Measurements from ENCODE around the gene PDE4B.

Gene PDE4B

DNA sequence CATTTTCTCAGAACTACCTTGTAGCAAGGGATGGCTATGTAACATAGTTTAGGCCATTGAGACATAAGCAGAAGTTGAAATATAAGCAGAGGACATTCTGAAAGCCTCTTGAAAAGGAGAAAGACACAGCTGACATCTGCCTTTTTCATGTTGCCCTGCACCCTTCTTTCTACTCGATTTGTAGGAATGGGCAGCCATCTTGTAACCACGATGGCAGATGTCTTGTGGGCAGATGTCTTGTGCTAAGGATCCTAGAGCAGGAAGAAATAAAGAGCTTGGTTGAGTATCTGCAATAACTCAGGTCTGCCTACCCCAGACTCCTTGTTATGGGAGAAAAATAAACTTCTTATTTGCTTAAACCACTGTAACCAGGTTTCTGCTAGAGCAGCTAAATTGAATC, 351.0 kb downstream of the PDE4B start:
- DNase-seq = no peak

DNA sequence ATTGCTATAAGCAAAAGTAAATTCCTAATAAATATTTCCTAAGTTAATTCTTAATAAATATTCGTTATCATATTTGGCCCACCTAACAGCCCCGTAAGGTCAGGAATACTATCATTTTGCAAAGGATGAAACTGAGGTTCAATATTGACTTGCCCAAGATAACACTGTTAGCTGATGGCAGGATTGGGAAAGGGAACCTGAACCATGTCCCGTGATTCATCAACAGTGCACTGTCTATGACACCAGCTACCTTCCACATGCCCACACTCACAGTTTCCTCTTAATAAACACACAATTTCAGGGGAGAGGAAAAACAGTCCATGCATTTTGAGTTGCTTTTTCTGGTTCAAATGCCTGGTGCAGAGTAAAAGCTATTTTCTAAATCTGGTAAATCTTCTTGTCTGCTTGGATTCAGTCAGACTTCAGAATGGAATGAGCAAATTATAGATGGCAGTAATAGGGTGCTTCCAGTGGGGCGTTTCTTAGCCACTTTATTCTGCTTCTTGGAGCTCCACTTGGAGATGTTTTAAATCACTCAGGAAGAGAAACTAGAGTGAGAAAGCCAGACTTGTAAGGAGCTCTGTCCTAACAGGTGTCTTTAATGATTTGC, 354.6 kb downstream of the PDE4B start:
- no peak for DNase-seq

DNA sequence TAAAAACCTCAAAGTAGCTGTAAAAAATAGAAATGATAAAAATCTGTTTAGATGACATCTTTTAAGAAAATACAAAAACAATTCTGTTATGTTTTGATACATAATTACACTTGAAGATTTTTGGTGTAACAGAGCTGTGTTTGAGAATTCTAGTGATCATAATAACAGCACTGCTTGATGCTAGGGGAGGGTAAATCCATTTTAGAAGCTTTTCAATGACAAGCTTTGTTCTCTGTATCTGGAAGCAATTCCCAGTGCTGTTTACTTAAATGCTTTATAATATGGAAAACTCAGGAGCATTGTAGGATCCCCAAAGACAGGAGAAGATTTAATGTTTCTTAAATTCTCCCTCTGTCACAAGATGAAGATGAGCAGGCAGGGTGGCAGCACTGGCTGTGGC, 359.3 kb downstream of the PDE4B start:
- no peak for DNase-seq

DNA sequence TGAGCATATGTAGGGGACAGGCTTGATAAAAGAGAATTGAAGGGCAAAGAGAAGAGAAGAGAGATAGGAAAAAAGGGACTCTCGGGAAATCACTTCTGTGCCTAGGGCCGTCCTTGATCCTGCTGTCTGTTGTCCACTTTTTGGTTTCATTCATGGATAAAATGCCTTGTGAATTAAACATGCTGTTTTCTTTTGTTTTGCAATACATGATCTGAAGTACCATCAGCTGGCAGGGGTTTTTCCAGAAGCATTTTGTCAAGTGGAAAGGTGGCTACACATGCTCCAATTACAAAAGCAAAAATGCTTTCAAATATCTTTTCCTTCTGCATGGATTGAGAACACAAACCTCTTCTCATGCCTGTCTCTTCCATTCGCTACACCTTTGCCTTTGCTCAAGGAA, 361.7 kb downstream of the PDE4B start:
- DNase-seq = no peak

DNA sequence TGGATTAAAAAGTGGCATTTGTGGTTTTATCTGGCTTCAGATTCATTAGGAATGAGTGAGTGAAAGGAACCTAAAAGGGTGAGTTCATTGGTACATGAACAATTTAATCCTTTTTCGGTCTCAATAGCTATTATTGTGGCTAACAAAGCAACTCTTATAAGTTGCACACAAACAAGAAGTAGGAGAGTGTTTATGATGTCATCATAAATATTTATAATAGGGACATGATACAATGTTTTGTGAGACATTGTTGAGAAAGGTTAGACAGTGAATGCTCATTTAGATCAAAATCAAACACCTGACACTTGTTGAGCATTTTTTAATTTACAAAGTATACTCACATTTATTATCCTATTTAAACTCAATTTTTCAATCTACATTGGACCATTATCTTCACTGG, 363.4 kb downstream of the PDE4B start:
- no peak for DNase-seq

DNA sequence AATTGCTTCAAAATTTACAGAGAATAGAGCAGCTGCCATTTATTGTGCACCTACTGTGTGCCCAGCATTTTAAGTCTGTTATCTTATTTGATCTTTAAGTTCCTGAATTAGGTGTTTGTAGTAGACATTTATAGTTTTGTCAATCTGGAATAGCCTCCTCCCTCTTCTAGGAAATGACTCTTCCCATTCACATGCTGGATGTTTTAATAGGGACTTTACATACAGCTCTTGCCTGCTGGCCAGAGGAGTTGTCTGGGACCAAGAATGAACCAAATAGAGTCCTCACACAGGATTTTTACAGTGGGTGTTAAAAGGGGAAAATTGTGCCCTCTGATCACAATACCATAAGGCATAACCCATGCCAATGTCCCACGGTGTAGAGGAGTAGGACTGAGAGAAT, 367.1 kb downstream of the PDE4B start:
- no peak for DNase-seq

DNA sequence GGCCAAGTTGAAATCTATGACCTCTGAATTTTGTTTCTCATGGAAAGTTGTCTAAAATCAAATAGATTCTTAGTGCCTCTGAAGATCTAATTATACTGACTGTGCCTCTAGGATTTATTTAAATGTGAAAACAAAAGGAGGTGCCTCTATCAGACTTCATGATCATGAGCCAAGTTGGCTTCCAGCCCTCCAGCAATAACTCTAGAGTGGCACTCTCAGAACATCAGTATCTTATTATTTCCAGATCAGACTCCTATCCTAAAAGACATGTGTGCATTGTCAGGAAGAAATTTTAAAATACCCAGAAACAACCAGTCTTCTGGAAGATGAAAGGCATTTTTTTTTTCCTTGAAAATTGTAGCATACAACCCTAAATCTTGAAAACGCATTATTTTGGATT, 368.0 kb downstream of the PDE4B start:
- no peak for DNase-seq

DNA sequence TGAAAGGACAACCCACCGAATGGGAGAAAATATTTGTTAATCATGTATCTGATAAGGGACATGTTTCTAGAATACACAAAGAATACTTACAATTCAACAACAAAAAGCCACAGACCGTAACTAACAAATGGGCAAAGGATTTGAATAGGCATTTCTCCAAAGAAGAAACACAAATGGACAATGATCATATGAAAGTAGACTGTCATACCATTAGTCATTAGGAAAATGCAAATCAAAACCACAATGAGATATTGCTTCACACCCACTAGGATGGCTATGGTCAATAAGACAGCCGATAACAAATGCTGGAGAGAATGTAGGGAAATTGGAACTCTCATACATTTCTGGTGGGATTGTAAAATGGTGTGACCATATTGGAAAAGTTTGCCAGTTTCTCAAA, 374.1 kb downstream of the PDE4B start:
- no peak for DNase-seq

DNA sequence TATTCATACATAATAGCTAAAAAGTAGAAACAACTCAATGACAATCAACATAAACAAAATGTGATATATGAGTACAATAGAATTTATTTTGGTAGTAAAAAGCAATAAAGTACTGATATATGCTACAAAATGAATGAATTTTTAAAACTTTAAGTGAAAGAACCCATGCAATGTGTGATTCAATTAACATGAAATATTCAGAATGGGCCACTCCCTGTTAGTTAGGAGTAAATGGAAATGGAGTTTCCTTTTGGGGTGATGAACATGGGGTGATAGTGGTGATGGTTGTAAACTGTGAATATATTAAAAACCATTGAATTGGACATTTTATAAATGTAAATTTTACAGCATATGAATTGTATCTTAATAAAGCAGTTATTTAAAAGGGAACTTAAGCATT, 374.6 kb downstream of the PDE4B start:
- DNase-seq = no peak

DNA sequence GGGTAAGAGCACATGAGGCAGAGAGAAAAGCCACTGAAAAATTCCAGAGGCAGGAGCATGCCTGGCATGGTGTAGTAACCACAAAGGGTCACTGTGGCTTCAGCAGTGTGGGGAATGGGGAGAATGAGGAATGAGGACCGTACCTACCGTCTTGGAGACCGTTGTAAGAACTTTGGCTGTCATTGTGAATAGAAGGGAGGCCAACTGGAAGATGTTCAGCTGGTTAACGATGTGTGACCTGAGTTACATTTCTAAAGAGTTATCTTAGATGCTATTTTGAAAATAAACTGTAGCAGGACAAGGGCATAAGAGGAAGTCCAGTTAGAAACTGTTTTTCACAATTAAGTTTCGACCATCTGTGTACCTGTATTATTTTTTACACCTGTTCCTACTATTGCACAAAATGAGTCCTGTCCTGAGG, 375.8 kb downstream of the PDE4B start:
- DNase-seq = no peak

DNA sequence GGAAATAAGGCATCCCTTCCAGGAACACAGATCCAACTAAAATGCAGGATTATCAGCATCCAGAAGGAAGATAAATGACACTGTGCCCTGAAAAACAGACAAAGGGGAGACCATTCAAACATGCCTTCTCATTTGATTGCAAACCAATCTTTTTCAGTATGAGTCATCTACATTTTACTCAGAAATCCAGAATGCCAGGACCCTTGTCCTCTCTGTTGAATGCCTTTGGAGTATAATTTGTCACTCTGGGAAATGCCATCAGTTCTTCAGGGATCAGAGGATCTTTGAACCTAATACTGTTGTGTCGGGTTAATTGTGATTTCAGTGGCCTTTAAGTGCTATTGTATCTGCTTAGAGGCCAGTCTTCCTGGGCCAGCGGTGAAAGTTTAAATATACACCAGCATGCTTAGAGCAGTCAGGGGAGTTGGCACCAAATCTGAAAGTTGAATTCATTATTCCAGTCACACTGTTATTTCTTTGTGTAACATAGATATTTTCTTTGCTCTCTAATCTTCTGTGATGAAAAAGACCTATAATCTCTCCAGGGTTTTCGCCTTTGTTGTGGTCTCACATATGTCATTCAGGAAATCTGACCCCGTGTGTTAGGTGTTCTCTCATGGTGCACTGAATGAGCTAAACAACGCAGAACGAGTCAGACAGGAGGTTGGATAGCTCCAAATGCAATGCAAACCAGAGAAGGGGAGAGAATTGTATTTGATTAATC, 376.4 kb downstream of the PDE4B start:
- DNase-seq = no peak

DNA sequence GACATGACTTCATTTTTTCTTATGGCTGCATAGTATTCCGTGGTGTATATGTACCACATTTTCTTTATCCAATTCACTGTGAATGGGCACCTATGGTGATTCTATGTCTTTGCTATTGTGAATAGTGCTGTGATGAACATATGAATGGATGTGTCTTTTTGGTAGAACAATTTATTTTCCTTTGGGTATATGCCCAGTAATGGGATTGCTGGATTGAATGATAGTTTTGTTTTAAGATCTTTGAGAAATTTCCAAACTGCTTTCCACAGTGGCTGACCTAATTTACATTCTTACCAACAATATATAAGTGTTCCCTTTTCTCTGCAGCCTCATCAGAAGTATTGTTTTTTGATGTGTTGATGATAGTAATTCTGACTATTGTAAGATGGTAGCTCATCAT, 379.6 kb downstream of the PDE4B start:
- DNase-seq = no peak

DNA sequence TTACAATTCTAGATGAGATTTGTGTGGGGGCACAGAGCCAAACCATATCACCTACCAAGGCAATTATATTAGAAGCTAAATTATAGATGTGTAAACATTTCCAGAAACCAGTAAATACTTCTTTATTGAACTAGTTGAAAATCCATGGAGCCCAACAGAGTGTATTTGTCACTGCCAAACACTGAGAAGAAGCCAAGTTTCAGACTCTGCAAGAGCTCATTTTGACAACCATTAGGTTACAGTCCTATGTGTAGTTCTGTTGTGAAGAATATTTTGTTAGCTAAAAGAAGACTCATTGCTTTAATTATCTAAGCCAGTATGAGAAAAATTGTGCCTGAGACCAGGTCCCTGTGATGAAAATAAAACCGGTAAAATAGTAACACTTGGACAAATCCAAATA, 382.4 kb downstream of the PDE4B start:
- no peak for DNase-seq

DNA sequence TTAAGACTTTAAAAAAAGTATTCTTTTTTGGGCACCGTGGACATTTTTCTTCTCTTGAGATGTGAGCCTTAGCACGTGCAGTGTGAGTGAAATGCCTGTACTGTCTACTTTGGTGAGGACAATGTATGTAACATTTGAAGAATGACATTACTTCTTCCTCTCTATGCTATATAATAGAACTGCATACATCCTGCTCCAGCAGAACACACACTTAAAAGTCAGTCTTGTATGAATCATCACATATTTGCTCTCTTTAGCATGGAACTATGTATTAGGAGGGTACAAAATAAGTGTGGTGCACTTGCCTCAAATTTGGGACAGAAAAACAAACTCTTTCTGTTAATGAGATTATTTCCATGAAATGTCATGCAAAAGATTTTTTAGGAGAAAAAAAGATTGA, 382.9 kb downstream of the PDE4B start:
- DNase-seq = no peak

DNA sequence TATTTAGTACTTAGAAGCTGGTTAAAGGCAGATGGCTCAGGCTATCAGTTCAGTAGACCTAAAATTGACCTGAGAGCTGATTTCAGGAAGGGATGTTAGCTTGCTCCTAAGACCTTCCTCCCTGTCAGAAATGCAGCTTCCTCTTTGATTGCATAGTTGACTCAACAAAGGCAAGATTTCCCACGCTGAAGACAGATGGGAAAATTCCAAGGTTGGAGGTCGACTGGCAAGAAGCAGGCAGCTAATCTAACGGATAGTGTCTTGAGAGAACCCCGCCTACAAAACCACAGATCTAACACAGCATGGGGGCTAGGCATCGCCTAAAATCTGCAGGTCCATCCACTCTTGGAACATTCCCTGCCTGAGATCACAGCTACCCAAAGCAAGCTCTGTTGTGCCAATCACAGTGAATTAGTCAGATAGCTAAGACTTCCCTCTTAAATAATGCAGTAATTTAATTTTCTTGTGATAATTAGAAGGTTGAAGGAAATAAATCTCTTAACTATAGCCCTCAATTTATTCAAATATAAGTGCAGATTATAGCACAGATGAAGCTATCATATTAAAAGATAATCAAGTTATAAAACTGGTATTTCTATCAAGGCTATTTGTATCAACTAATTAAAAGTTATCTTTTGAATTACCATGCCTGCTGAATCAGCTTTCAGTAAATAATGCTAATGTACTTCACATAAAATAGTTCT, 383.5 kb downstream of the PDE4B start:
- DNase-seq = no peak

DNA sequence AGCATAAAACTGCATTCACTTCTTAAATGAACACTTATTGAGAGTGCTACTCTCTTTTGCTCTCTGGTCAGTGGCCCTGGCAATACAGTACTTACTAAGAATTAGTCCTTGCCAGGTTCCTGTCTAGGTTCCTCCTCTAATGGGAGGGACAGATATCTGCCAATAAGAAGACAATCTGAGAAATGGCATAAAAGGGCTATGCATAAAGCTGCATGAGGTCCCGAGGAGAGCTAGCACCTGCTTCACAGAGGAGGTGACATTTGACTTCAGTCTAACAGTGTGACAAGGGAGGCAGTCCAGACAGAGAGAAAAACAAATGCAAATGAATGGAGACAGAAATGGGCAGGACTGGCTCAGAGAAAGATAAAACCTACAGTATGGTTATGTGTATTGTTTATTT, 384.1 kb downstream of the PDE4B start:
- DNase-seq = no peak

DNA sequence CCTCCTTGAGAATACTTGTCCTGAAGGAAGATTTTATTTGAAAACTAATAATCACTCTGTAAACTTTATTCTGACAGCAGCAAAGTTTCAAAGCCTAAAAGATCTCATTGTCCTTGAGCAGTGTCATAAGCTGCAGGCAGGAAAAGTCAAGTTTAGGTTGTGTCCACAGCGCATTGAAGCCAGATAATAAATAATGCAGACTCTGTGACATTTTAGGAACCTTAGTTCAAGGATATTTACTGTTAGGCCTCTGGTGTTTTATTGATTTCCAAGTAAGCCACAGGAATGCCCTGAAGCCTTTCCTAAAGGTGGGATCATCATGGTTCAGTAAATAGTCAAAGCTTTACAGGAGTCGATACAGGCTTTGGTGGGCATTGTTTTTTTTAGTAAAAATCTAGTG, 384.8 kb downstream of the PDE4B start:
- no peak for DNase-seq

DNA sequence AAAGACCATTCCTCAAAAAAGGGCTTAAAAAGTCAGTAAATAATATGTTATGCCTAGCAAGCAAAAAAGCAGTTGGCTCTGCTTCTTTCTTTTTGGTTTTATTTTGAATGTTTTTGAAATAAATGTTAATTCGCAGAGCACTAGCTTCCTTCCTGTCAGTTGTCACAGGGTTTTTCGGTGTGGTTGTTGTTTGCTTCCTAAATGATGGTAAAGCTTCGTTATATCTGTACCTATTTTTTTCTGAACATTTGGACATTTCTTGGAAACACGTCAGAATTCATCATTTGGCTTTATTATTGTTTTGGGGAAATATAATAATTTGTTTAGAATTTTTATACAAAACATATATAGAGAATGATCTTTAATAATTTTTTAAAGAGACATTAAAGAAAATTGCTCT, 389.3 kb downstream of the PDE4B start:
- no peak for DNase-seq

DNA sequence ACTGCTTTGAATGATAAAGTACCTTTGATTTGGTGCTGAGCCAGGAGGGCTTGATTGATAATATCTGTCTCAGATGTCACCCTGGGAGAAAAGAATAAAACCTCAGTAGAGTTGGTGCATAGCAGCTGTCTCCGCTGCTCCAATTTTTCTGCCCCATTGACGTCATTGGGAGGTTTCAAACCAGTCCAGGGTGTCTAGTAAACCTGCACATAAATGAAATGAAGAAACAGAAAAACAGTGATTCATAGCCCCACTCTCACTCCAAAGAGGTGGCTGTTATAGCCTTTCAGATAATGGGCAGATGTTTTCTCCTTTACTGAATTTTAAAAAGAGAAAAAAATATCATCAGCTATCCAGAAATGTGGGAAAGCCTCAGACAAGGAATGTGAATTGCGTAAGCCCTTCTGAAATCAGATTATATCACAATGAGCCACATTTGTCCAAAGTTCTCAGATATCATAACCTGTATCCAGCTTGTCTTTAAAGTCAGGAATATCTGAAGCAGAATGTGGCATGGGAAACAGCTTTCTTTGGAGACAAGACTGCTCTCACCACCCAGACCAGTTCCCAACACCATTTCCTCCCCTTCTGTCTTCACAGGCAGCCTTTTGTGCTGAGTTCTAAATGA, 390.0 kb downstream of the PDE4B start:
- peak; percentile 50 for DNase-seq

DNA sequence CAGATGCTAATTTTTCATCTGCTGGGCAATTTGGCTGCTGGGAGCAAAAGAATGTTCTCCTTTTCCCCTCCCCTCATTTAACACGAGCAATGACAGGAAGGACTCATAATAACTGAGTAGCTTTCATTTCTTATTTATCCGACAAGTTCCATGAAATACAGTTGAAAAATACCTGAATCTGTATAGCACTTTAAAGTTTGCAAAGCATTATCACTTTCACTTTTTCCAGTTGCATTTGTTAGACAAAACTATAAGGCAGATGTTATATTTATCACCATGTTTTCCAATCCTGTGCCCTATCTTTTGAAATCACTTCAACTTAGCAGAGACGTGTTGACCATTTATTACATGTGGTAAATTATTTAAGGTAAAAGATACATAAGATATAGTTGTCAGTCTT, 390.7 kb downstream of the PDE4B start:
- DNase-seq = no peak

DNA sequence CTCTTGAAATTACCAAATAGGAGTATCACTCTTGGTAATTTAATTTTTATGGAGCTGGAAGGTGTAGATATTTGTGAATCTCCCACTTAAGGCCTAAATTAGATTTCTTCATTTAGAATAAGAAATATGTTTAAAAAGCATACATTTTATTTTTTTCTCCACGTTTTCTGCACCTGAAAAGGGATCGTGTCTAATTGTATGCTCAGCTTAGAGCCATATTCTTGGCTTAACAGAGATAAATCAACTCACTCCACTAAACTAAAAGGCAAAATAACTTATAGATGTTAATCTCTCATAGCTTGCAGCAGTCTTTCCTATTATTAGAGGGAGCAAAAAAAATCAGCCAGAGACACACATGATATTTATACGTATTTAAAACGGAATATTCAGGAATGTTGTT, 404.4 kb downstream of the PDE4B start:
- no peak for DNase-seq

DNA sequence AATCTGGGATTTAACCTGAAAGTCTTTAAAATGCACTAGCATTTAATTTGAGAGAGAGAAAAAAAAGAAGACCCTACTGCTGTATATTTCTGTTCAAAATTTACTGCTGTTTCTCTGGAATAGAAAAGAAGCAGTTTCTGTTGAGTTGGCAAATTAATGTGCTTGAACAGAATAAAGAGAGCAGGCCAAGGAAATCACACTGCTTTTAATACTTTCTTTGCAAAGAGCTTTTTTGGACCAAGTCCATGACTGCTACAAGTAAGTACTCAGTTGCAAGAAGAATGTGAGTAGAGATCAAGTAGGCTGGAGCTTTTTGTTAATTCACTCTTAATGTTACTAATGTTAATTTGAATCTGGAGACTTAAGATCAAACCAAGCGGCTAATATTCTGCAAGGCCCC, 405.1 kb downstream of the PDE4B start:
- DNase-seq = no peak

DNA sequence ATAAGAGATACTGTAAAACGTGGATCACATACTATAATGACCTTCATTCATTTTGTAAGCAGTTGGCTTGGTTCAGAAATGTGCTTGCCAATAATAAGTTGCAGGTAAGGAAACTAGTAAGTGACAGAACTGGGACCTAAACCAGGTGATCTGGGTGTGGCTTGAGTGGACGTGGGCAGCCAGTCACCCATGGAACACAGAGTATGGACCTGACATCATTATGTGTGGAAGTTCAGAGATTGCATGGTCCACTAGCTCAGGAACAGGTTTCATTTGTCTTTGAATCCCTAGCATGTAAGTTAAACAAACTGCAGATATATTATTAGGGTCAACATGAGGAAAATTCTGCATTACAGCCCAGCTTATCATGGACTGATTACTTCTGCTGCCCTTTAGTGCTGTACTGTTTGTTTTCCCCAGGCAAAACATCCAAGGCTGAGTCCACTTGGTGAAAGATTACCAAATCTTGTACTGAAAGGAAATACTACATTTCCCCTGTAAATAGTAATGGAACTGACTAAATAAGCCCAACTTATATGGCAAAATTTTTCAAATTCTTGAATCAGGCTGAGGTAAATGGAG, 414.0 kb downstream of the PDE4B start:
- DNase-seq = no peak

DNA sequence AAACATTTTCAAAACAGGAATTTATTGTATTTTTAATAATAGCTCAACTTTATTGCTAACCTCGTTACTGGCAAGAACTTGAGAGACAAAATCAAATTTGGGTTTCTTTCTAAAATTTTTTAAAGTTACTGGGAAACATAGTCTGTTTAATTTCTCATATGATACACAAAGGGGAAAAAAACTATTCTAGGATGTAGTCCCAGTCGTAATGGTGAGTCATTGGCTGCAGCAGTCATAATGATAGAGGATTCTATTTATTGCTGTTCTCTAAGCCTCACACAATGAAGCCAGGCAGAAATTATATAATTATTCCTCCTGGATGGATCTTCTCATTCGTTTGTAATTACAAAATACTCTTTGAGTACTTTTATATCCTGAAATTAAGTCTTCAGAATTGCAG, 414.8 kb downstream of the PDE4B start:
- DNase-seq = no peak

All from NCI-H2171 (cell line).